ENCODE data around the gene BRSK2. TPM values are rescaled to one million over a fixed set of nuclear protein-coding genes. Genes with fewer than 3 reads are reported as not detected.
"Not testable (repeated sequence)": the region's sequence is repeated elsewhere in the genome, so short reads cannot be mapped to it uniquely, and the experiment has no call there.

BRSK2 gene
- total RNA-seq, 1 donor from 2014 or later = 1.5 TPM

DNA sequence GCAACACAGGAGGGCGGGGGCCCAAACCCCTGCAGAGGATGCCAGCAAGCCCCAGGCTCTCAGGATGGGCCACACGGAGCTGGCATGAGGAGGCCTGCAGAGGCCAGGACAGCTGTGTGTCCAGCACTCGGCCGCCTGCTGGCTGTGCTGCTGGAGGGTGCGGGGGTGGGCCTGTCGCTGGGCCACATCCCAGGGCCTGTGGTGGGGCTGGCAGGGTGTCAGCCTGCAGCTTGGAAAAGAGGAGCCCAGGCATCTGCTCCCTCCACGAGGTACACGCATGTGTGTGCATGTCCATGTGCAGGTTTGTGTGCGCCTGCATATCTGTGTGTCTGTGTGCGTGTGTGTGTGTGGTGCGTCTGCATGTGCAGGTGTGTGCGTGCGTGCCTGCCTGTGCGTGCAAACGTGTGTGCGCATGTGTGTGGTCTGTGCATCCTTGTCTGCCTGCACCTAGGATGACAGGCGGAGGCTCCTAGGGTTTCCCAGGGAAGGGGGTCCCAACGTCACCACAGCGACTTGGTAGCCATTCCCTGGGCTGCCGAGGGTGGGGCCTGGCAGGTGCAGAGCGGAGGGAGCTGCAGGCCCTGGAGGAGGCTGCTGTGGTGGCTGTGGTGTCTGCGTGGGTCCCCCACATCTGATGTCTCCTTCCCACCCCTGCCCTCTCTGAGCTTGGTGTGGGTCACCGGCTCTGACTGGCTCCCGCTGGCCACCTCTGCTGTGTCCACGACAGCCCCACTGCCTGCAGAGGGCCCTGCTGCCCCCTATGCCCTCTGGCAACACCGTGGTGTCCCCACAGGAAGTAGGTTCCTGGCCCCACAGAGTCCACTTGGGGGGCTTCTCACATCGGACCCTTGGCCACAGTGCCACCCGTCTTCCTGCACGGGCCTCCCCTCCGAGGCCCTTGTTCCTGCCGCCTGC, 17.1 kb downstream of the BRSK2 start:
- Mint-ChIP-seq H3K27ac (no peak overlapping the region), H3K9me3 (no peaks in the 10 kb centered on the region), H3K4me3 (ENCODE audit: low read depth) (no peak overlapping the region), H3K27me3 (ENCODE audit: low read depth) (no peaks in the 10 kb centered on the region), H3K4me1 (ENCODE audit: low read depth) (no peaks in the 10 kb centered on the region), H3K36me3 (ENCODE audit: low read depth) (no peaks in the 10 kb centered on the region)
- intact Hi-C loops (cut with micrococcal nuclease) = no loop called here
- no peak for DNase-seq (ENCODE audit: low spot score)

DNA sequence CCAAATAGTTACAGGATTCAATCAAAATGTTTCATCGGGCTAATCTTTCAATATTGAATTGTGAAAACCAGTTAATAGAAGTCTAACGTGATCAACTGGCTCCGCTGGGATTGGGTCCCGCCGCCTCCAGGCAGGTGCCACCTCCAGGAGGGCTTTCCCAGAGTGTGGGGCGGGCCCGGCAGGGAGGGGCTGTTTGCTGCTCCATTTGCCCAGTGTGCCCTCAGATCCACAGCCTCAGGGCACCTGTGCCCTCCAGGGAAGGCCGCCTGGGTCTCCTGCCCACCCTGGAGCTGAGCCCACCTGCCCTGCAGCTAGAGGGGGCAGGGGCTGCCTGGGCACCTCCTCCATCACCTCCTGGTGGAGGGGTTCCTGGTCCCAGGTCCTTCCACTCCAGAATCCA, 17.9 kb downstream of the BRSK2 start:
- Mint-ChIP-seq H3K4me3 (ENCODE audit: low read depth) (no peak overlapping the region), H3K27ac (no peak overlapping the region), H3K36me3 (ENCODE audit: low read depth) (no peaks in the 10 kb centered on the region), H3K9me3 (no peaks in the 10 kb centered on the region), H3K27me3 (ENCODE audit: low read depth) (no peaks in the 10 kb centered on the region), H3K4me1 (ENCODE audit: low read depth) (no peaks in the 10 kb centered on the region)
- DNase-seq (ENCODE audit: low spot score) = no peak
- intact Hi-C loops (cut with micrococcal nuclease) = no loop called here

- H3K4me1 Mint-ChIP-seq (ENCODE audit: low read depth) = no peaks in the 10 kb centered on the region
- intact Hi-C loops (cut with micrococcal nuclease) = no loop called here
- no peak overlapping the region for H3K27ac Mint-ChIP-seq
- H3K36me3 Mint-ChIP-seq (ENCODE audit: low read depth) = no peaks in the 10 kb centered on the region
- H3K27me3 Mint-ChIP-seq (ENCODE audit: low read depth) = no peaks in the 10 kb centered on the region
- DNase-seq (ENCODE audit: low spot score) = no peak
- H3K4me3 Mint-ChIP-seq (ENCODE audit: low read depth) = no peak overlapping the region
- no peaks in the 10 kb centered on the region for H3K9me3 Mint-ChIP-seq
Measured at GRCh38 chr11:1408346-1408745, 18.6 kb downstream of the BRSK2 start.

DNA sequence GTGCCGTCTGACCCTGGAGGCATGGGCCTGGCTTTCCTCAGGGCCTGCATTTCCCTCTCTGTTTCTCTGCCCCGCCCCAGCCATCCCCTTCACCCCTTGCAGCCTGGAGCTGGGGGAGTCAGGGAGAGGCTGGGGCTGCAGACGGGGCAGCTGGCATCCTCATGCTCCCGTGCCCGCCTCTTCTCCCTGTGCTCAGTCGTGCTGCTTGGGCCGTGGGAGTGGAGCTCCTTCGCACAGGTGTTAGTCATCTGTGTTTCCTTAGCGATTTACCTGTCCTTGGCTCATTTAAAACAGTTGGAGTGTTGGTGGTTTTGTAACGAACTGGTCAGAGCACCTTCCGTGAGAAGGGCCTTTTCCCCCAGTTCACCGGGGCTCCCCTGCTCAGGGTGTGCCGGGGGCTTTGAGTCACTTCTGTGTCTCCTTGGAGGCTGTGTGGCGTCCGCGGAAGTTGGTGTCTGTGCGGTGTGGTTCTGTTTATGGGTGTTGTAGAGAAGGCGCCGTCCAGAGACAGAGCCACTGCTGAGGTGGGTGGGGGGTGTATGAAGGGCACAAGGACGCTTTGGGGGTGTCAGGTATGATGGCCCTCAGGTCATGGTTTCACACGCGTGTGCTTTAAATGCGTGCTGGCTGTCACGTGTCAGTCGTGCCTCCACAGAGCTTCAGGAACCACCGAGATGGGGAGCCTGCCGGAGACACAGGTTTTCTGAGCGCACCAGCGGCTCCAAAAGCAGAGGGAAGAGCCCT, 19.5 kb downstream of the BRSK2 start:
- no peaks in the 10 kb centered on the region for H3K4me1 Mint-ChIP-seq (ENCODE audit: low read depth)
- no peak for DNase-seq (ENCODE audit: low spot score)
- no peaks in the 10 kb centered on the region for H3K27me3 Mint-ChIP-seq (ENCODE audit: low read depth)
- intact Hi-C loops (cut with micrococcal nuclease) = no loop called here
- no peaks in the 10 kb centered on the region for H3K36me3 Mint-ChIP-seq (ENCODE audit: low read depth)
- no peak overlapping the region for H3K4me3 Mint-ChIP-seq (ENCODE audit: low read depth)
- no peaks in the 10 kb centered on the region for H3K9me3 Mint-ChIP-seq
- no peak overlapping the region for H3K27ac Mint-ChIP-seq

DNA sequence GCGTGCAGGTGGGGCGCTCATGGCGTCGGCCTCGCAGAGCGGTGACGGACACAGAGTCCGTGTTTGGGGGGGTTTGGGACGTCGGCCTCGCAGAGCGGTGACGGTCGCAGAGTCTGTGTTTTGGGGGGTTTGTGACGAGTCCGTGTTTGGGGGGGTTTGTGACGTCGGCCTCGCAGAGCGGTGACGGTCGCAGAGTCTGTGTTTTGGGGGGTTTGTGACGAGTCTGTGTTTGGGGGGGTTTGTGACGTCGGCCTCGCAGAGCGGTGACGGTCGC, 20.1 kb downstream of the BRSK2 start:
- not testable (repeated sequence) for H3K27ac Mint-ChIP-seq; H3K4me3 Mint-ChIP-seq (ENCODE audit: low read depth)

DNA sequence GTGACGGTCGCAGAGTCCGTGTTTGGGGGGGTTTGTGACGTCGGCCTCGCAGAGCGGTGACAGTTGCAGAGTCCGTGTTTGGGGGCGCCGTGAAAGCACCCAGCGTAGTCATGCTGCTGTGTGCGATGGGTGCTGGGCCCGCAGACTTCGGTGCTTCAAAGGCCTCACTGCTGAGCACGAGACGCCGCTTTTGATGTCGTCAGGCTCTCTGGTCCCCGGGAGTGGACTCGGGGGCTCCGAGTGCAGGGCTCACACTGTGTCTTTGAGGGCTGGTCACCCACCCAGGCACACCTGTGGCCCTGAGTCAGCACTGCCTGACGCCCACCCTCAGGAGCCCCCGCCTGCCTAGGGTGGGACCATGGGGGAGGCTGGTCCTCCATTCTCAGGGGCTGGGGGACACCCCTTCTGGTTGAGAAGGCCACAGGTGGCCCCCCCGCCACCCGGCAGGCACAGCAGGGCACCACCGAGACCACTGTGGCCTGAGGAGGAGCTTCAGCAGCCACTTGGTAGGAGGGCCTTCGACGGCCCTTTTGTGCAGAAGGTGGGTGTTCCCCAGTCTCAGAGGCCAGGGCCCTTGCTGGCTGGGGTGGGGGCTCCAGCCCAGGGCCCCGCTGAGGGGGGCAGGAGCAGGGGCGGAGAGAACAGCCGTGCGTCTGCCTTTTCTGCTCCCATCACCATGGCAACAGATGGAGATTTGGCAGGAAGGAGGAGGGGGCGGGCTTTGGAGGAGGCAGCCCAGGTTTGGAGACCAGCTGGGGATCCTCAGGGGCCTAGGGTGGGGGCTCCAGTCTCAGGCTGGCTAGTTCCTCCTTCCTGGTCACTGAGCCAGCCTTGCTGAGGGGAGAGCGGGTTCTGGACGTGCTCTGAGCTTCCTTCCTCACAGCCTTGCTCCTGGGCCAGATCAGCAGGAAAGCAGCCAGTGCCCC, 20.9 kb downstream of the BRSK2 start:
- intact Hi-C loops (cut with micrococcal nuclease) = no loop called here
- no peaks in the 10 kb centered on the region for H3K4me1 Mint-ChIP-seq (ENCODE audit: low read depth)
- no peak overlapping the region for H3K27ac Mint-ChIP-seq
- no peaks in the 10 kb centered on the region for H3K9me3 Mint-ChIP-seq
- no peaks in the 10 kb centered on the region for H3K36me3 Mint-ChIP-seq (ENCODE audit: low read depth)
- H3K4me3 Mint-ChIP-seq (ENCODE audit: low read depth) = no peak overlapping the region
- no peaks in the 10 kb centered on the region for H3K27me3 Mint-ChIP-seq (ENCODE audit: low read depth)
- DNase-seq (ENCODE audit: low spot score) = no peak

More for the DNA sequence above, 20.1 kb downstream of the BRSK2 start:
- H3K27me3 Mint-ChIP-seq (ENCODE audit: low read depth); H3K4me1 Mint-ChIP-seq (ENCODE audit: low read depth); H3K36me3 Mint-ChIP-seq (ENCODE audit: low read depth); intact Hi-C loops (cut with micrococcal nuclease); H3K9me3 Mint-ChIP-seq; DNase-seq (ENCODE audit: low spot score): not testable (repeated sequence)

DNA sequence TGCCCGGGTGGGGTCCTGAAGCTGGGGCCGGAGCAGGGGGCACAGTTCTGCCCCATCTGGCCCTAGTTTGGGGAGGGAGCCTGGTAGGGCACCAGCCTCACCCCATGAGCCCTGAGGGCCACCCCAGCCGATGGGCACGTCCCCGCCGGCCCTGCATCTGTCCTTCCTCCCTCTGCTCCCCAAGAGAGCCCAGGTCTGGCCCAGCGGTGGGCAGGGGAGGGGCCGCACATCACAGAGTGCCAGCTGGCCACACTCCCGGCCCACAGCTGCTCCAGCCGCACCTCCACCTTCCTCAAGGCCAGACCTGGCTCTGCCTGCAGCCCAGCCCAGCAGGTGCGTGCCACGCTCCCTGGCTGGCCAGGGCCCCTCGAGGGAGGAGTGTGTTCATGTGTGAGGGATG, 21.6 kb downstream of the BRSK2 start:
- H3K27ac Mint-ChIP-seq = no peak overlapping the region
- intact Hi-C loops (cut with micrococcal nuclease) = no loop called here
- H3K4me3 Mint-ChIP-seq (ENCODE audit: low read depth) = no peak overlapping the region
- H3K4me1 Mint-ChIP-seq (ENCODE audit: low read depth) = no peaks in the 10 kb centered on the region
- no peaks in the 10 kb centered on the region for H3K9me3 Mint-ChIP-seq
- no peaks in the 10 kb centered on the region for H3K36me3 Mint-ChIP-seq (ENCODE audit: low read depth)
- H3K27me3 Mint-ChIP-seq (ENCODE audit: low read depth) = no peaks in the 10 kb centered on the region
- DNase-seq (ENCODE audit: low spot score) = no peak

- H3K36me3 Mint-ChIP-seq (ENCODE audit: low read depth); H3K9me3 Mint-ChIP-seq; DNase-seq (ENCODE audit: low spot score); H3K27ac Mint-ChIP-seq; H3K4me3 Mint-ChIP-seq (ENCODE audit: low read depth); H3K27me3 Mint-ChIP-seq (ENCODE audit: low read depth); H3K4me1 Mint-ChIP-seq (ENCODE audit: low read depth); intact Hi-C loops (cut with micrococcal nuclease): not testable (repeated sequence)
Measured at GRCh38 chr11:1411739-1412138, 22.0 kb downstream of the BRSK2 start.

DNA sequence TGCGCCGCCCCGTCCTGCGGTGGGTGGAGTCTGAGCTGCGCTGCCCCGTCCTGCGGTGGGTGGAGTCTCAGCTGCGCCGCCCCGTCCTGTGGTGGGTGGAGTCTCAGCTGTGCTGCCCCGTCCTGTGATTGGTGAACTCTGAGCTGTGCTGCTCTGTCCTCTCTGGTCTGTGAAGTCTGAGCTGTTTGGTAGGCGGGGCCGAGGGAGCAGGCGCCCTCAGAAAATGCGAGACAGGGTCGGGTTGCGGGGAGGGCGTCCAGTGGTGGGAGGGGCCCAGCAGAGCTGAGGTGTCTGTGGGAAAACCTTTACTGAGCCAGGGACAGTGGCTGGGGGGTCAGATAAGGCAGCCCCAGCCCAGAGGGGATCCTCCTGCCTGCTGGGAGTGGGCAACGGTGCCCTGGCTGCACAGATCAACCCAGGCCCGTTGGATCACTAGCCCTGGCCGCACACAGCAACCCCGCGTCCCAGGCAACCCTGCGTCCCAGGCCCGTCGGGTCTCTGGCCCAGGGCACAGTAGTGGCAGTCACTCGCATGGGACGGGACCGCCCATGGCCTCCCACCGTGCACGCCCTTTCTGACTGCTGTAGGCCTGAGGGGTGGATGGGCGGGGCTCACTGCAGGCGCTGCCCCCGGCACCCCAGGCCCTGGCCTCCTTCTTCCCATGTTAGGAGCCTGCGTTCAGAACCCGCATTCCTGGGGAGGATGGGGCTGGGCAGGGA, 22.8 kb downstream of the BRSK2 start:
- intact Hi-C loops (cut with micrococcal nuclease) = no loop called here
- H3K27ac Mint-ChIP-seq = no peak overlapping the region
- no peaks in the 10 kb centered on the region for H3K27me3 Mint-ChIP-seq (ENCODE audit: low read depth)
- DNase-seq (ENCODE audit: low spot score) = no peak
- H3K4me1 Mint-ChIP-seq (ENCODE audit: low read depth) = no peaks in the 10 kb centered on the region
- peaks cover 4% of the 10 kb centered on the region for H3K9me3 Mint-ChIP-seq
- H3K4me3 Mint-ChIP-seq (ENCODE audit: low read depth) = no peak overlapping the region
- H3K36me3 Mint-ChIP-seq (ENCODE audit: low read depth) = no peaks in the 10 kb centered on the region

DNA sequence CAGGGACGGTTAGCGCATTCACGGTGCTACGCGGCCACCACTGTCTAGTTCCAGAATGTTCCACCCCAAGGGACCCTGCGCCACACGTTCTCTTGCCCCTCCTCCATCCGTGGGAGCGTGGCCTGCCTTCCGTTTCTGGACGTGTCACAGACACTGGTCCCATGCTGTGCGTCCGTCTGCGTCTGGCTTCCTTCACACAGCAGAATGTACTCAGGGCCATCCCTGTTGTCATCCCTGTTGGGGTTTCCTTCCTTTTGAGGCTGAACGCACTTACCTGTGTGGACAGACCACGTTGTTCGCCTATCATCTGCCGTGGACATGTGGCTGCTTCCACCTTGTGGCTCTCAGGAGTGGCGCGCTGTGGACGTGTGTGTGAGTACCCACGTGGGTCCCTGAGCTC, 24.9 kb downstream of the BRSK2 start:
- no peak overlapping the region for H3K4me3 Mint-ChIP-seq (ENCODE audit: low read depth)
- H3K9me3 Mint-ChIP-seq = peaks cover 18% of the 10 kb centered on the region
- no peak overlapping the region for H3K27ac Mint-ChIP-seq
- H3K36me3 Mint-ChIP-seq (ENCODE audit: low read depth) = no peaks in the 10 kb centered on the region
- H3K27me3 Mint-ChIP-seq (ENCODE audit: low read depth) = no peaks in the 10 kb centered on the region
- intact Hi-C loops (cut with micrococcal nuclease) = no loop called here
- no peak for DNase-seq (ENCODE audit: low spot score)
- H3K4me1 Mint-ChIP-seq (ENCODE audit: low read depth) = no peaks in the 10 kb centered on the region

DNA sequence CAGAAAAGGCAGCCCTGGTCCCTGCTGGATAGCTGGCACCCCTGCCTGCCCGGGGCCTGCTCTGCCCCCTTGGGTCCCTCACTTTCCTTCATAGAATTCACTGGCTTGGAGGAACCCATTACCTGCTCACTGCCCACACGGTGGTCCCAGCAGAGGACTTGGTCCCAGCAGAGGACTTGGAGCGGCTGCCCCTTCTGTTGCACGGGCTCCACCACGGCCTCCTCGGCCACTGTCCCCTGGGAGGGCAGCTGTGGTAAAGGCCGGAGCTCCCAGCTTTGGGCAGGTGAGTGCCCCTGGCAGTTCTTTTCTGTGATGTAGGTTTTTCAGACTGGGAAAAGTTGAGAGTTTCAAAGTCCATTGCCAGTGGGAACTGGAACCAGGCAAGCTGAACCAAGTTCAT, 25.9 kb downstream of the BRSK2 start:
- no peak overlapping the region for H3K4me3 Mint-ChIP-seq (ENCODE audit: low read depth)
- H3K9me3 Mint-ChIP-seq = peaks cover 21% of the 10 kb centered on the region
- H3K36me3 Mint-ChIP-seq (ENCODE audit: low read depth) = no peaks in the 10 kb centered on the region
- no peaks in the 10 kb centered on the region for H3K4me1 Mint-ChIP-seq (ENCODE audit: low read depth)
- H3K27me3 Mint-ChIP-seq (ENCODE audit: low read depth) = no peaks in the 10 kb centered on the region
- DNase-seq (ENCODE audit: low spot score) = no peak
- no peak overlapping the region for H3K27ac Mint-ChIP-seq
- intact Hi-C loops (cut with micrococcal nuclease) = no loop called here

- DNase-seq (ENCODE audit: low spot score); H3K4me3 Mint-ChIP-seq (ENCODE audit: low read depth); H3K27ac Mint-ChIP-seq; H3K27me3 Mint-ChIP-seq (ENCODE audit: low read depth); H3K4me1 Mint-ChIP-seq (ENCODE audit: low read depth); intact Hi-C loops (cut with micrococcal nuclease); H3K36me3 Mint-ChIP-seq (ENCODE audit: low read depth): not testable (repeated sequence)
- peaks cover 21% of the 10 kb centered on the region for H3K9me3 Mint-ChIP-seq
Measured at GRCh38 chr11:1418192-1418795, 28.6 kb downstream of the BRSK2 start.
